Measurements from ENCODE around the gene PCMTD2.

PCMTD2 gene

GRCh38 chr20:64229507-64230061 lies 26.0 kb upstream of the PCMTD2 start:
- no peak for TF ChIP-seq TAF1 (IDR thresholded peaks at IDR 0.05; ENCODE audit: borderline replicate concordance, insufficient read depth, low read length)
- no peak for TF ChIP-seq FOXP2 (optimal IDR thresholded peaks at IDR 0.05; ENCODE audit: borderline replicate concordance, extremely low read depth, extremely low read length, insufficient read depth)
- TF ChIP-seq SIN3A (IDR thresholded peaks at IDR 0.05; ENCODE audit: borderline replicate concordance, insufficient read depth, low read length): no peak
- no peak for TF ChIP-seq POLR2AphosphoS5 (IDR thresholded peaks at IDR 0.05; ENCODE audit: low read depth, low read length)
- TF ChIP-seq REST (IDR thresholded peaks at IDR 0.05; ENCODE audit: insufficient read depth in 1 of 2, low read depth in 2 of 2, low read length in 2 of 2): no peak

- TF ChIP-seq REST (IDR thresholded peaks at IDR 0.05; ENCODE audit: insufficient read depth in 1 of 2, low read depth in 2 of 2, low read length in 2 of 2): no peak
- TF ChIP-seq SIN3A (IDR thresholded peaks at IDR 0.05; ENCODE audit: borderline replicate concordance, insufficient read depth, low read length): no peak
- TF ChIP-seq FOXP2 (optimal IDR thresholded peaks at IDR 0.05; ENCODE audit: borderline replicate concordance, extremely low read depth, extremely low read length, insufficient read depth): no peak
- no peak for TF ChIP-seq POLR2AphosphoS5 (IDR thresholded peaks at IDR 0.05; ENCODE audit: low read depth, low read length)
- TF ChIP-seq TAF1 (IDR thresholded peaks at IDR 0.05; ENCODE audit: borderline replicate concordance, insufficient read depth, low read length): no peak
These were observed 24.9 kb upstream of the PCMTD2 start for GRCh38 chr20:64230461-64231145.

- TF ChIP-seq TAF1 (IDR thresholded peaks at IDR 0.05; ENCODE audit: borderline replicate concordance, insufficient read depth, low read length) (no peak), POLR2AphosphoS5 (IDR thresholded peaks at IDR 0.05; ENCODE audit: low read depth, low read length) (no peak), REST (IDR thresholded peaks at IDR 0.05; ENCODE audit: insufficient read depth in 1 of 2, low read depth in 2 of 2, low read length in 2 of 2) (no peak), SIN3A (IDR thresholded peaks at IDR 0.05; ENCODE audit: borderline replicate concordance, insufficient read depth, low read length) (no peak), FOXP2 (optimal IDR thresholded peaks at IDR 0.05; ENCODE audit: borderline replicate concordance, extremely low read depth, extremely low read length, insufficient read depth) (no peak)
These were observed 23.7 kb upstream of the PCMTD2 start for GRCh38 chr20:64231621-64232550.

GRCh38 chr20:64232794-64233193 lies 22.8 kb upstream of the PCMTD2 start:
- TF ChIP-seq REST (IDR thresholded peaks at IDR 0.05; ENCODE audit: insufficient read depth in 1 of 2, low read depth in 2 of 2, low read length in 2 of 2) (no peak), SIN3A (IDR thresholded peaks at IDR 0.05; ENCODE audit: borderline replicate concordance, insufficient read depth, low read length) (no peak), FOXP2 (optimal IDR thresholded peaks at IDR 0.05; ENCODE audit: borderline replicate concordance, extremely low read depth, extremely low read length, insufficient read depth) (no peak), POLR2AphosphoS5 (IDR thresholded peaks at IDR 0.05; ENCODE audit: low read depth, low read length) (no peak), TAF1 (IDR thresholded peaks at IDR 0.05; ENCODE audit: borderline replicate concordance, insufficient read depth, low read length) (no peak)

Measured in PFSK-1 (cell line).